DND-41 (cell line): ENCODE results near the gene PLPP1.
A peak's percentile ranks its signal among the peaks of the same experiment; 100 is the strongest.

Experiments
- ATAC-seq: fragments of 200-7000 bp; cut with Tn5 transposase; 3 replicates; pipeline ENCODE4 v1.9.1; 2021; ENCODE audit warnings: low read depth; ENCODE audit not compliant: insufficient read depth
- DNase-seq: peaks from one replicate; pipeline ENCODE4 v3.0.0-alpha.2; 2020
- H2AFZ ChIP-seq: 2 replicates; pipeline ENCODE4 v1.6.0; 2012; ENCODE audit warnings: low read depth, low read length
- H3K27ac ChIP-seq: 2 replicates; pipeline ENCODE4 v1.5.1; 2012; ENCODE audit warnings: low read length, inconsistent platforms
- H3K27me3 ChIP-seq: fragments of 200-600 bp; sonication (generic); 2 replicates; pipeline ENCODE4 v1.6.0; 2012; ENCODE audit warnings: low read length, mild to moderate bottlenecking, inconsistent platforms; ENCODE audit not compliant: insufficient read depth, poor library complexity
- H3K36me3 ChIP-seq: 2 replicates; pipeline ENCODE4 v1.5.1; 2012; ENCODE audit warnings: low read length, inconsistent platforms; ENCODE audit not compliant: insufficient read depth
- H3K4me1 ChIP-seq: 2 replicates; pipeline ENCODE4 v1.5.1; 2012; ENCODE audit warnings: mild to moderate bottlenecking, low read length; ENCODE audit not compliant: insufficient read depth
- H3K4me2 ChIP-seq: 2 replicates; pipeline ENCODE4 v1.6.0; 2012; ENCODE audit warnings: mild to moderate bottlenecking, moderate library complexity, low read length, inconsistent platforms; ENCODE audit not compliant: insufficient read depth
- H3K4me3 ChIP-seq, 2 experiments: fragments of 200-600 bp in 1 of 2; shearing (Covaris generic) in 1 of 2; 2 replicates each; pipeline ENCODE4 v1.5.1; 2012 to 2016; ENCODE audit warnings: inconsistent platforms in 2 of 2, low read length in 2 of 2, mild to moderate bottlenecking in 2 of 2, low read depth in 1 of 2, moderate library complexity in 1 of 2
- H3K79me2 ChIP-seq: 2 replicates; pipeline ENCODE4 v1.6.0; 2012; ENCODE audit warnings: low read length, inconsistent platforms; ENCODE audit not compliant: insufficient read depth
- H3K9ac ChIP-seq: 2 replicates; pipeline ENCODE4 v1.6.0; 2012; ENCODE audit warnings: low read depth, mild to moderate bottlenecking, inconsistent platforms, low read length, moderate library complexity
- H3K9me3 ChIP-seq: 2 replicates; pipeline ENCODE4 v1.5.1; 2012; ENCODE audit warnings: low read length, moderate library complexity, mild to moderate bottlenecking, inconsistent platforms; ENCODE audit not compliant: insufficient read depth, severe bottlenecking
- H4K20me1 ChIP-seq: 2 replicates; pipeline ENCODE4 v1.6.0; 2012; ENCODE audit warnings: low read length; ENCODE audit not compliant: insufficient read depth
- CTCF ChIP-seq: IDR thresholded peaks from 2 replicates; pipeline ENCODE4 v1.5.1; 2012; ENCODE audit warnings: borderline replicate concordance, low read length, moderate library complexity, mild to moderate bottlenecking; ENCODE audit not compliant: poor library complexity, severe bottlenecking; ENCODE audit errors: extremely low read depth
- EZH2 ChIP-seq: IDR thresholded peaks from 3 replicates; pipeline ENCODE4 v1.6.1; 2012; ENCODE audit warnings: borderline replicate concordance, low read depth, mild to moderate bottlenecking, moderate library complexity, low read length, inconsistent platforms; ENCODE audit not compliant: severe bottlenecking

The PLPP1 gene

GRCh38 chr5:55534436-55535198 lies at the start of gene PLPP1:
Gene PLPP1, minus strand, starts transcription at chr5:55534964. Its CDS starts 335 bp downstream, at chr5:55534629.
- Histone ChIP-seq H4K20me1 (peaks cover 5% of the 10 kb centered on the region; the same call in 1 of the 2 replicates), H3K9ac (peak within 1 kb of the TSS; percentile 85), H3K9me3 (no peaks in the 10 kb centered on the region), H3K79me2 (peaks cover 47% of the 10 kb centered on the region), H3K4me2 (peak within 1 kb of the TSS; percentile 78), H3K4me3 (peak within 1 kb of the TSS; percentile 69 to 85), H3K27me3 (no peaks in the 10 kb centered on the region), H3K4me1 (peaks cover 68% of the 10 kb centered on the region), H2AFZ (peak within 1 kb of the TSS; percentile 95), H3K36me3 (peaks cover 3% of the 10 kb centered on the region; the same call in 1 of the 2 replicates), H3K27ac (peak within 1 kb of the TSS; percentile 84)
- peak; percentile 84 for DNase-seq
- ATAC-seq = peak; percentile 82
- TF ChIP-seq EZH2 (no peak), CTCF (peak; percentile 31)

- ATAC-seq (no peak), DNase-seq (no peak)
- Histone ChIP-seq H3K27ac (no peak overlapping the region), H3K9me3 (no peaks in the 10 kb centered on the region), H3K36me3 (no peaks in the 10 kb centered on the region), H2AFZ (no peak overlapping the region), H3K79me2 (no peaks in the 10 kb centered on the region), H3K27me3 (no peaks in the 10 kb centered on the region), H3K4me2 (no peak overlapping the region), H3K4me1 (peaks cover 11% of the 10 kb centered on the region), H3K4me3 (no peak overlapping the region), H3K9ac (no peak overlapping the region), H4K20me1 (no peaks in the 10 kb centered on the region)
- no peak for TF ChIP-seq EZH2
- TF ChIP-seq CTCF = no peak
Observed at GRCh38 chr5:55583578-55583977, 48.8 kb upstream of the PLPP1 start.

- H3K9me3 ChIP-seq = no peaks in the 10 kb centered on the region
- H3K36me3 ChIP-seq = no peaks in the 10 kb centered on the region
- ATAC-seq (peak; percentile 47; the same call in 2 of the 3 replicates), DNase-seq (no peak)
- H3K27me3 ChIP-seq = no peaks in the 10 kb centered on the region
- no peaks in the 10 kb centered on the region for H3K79me2 ChIP-seq
- TF ChIP-seq EZH2 = no peak
- TF ChIP-seq CTCF = no peak
- peak overlapping the region; percentile 35; the same call in 1 of the 2 replicates for H2AFZ ChIP-seq
- H3K4me2 ChIP-seq = no peak overlapping the region
- peaks cover 11% of the 10 kb centered on the region for H3K4me1 ChIP-seq
- 0 out of 2 replicates have a peak overlapping the region, but pooled peaks have one; percentile 34 for H3K27ac ChIP-seq
- no peaks in the 10 kb centered on the region for H4K20me1 ChIP-seq
- no peak overlapping the region for H3K4me3 ChIP-seq
- no peak overlapping the region for H3K9ac ChIP-seq
Observed at GRCh38 chr5:55582256-55582655, 47.5 kb upstream of the PLPP1 start.
